OCI-LY3 (cell line): ENCODE results near the gene PAFAH1B2.

Experiments used
- H2AFZ ChIP-seq: fragments of 200-600, 300-600 bp; shearing (Covaris generic); 2 replicates; pipeline ENCODE4 v1.6.0; 2014; ENCODE audit warnings: antibody characterized with exemption, low read depth, low read length
- H3K27ac ChIP-seq: fragments of 200-600, 300-600 bp; sonication (generic); 2 replicates; pipeline ENCODE4 v1.5.1; 2014; ENCODE audit warnings: mild to moderate bottlenecking, low read length, moderate library complexity, mixed read lengths
- H3K27me3 ChIP-seq: fragments of 200-600, 300-600 bp; sonication (generic); 2 replicates; pipeline ENCODE4 v1.6.1; 2014; ENCODE audit warnings: low read depth, low read length, mixed read lengths
- H3K36me3 ChIP-seq: fragments of 200-600, 300-600 bp; sonication (generic); replicated peaks from 2 replicates; pipeline ENCODE3; 2014; ENCODE audit warnings: low read depth, low read length, mixed read lengths
- H3K4me1 ChIP-seq: fragments of 300-600, 200-600 bp; sonication (generic); 2 replicates; pipeline ENCODE4 v1.6.1; 2014; ENCODE audit warnings: low read length, mixed read lengths
- H3K4me2 ChIP-seq: fragments of 200-600, 300-600 bp; sonication (generic); 2 replicates; pipeline ENCODE4 v1.6.1; 2014; ENCODE audit warnings: low read length, mixed read lengths
- H3K4me3 ChIP-seq: fragments of 300-600, 200-600 bp; sonication (generic); 2 replicates; pipeline ENCODE4 v1.5.1; 2014; ENCODE audit warnings: antibody characterized with exemption, mild to moderate bottlenecking, low read length, moderate library complexity
- H3K79me2 ChIP-seq: fragments of 300-600, 200-600 bp; shearing (Covaris generic); 2 replicates; pipeline ENCODE4 v1.6.1; 2014; ENCODE audit warnings: mild to moderate bottlenecking, low read length, mixed read lengths
- H3K9ac ChIP-seq: fragments of 300-600, 200-600 bp; shearing (Covaris generic); 2 replicates; pipeline ENCODE4 v1.6.0; 2014; ENCODE audit warnings: mild to moderate bottlenecking, low read length, moderate library complexity
- H3K9me3 ChIP-seq: fragments of 200-600, 300-600 bp; shearing (Covaris generic); 2 replicates; pipeline ENCODE4 v1.6.1; 2014; ENCODE audit warnings: low read length, mixed read lengths; ENCODE audit not compliant: insufficient read depth
- H4K20me1 ChIP-seq: fragments of 200-600, 300-600 bp; sonication (generic); 2 replicates; pipeline ENCODE4 v1.6.1; 2016; ENCODE audit warnings: low read length, mixed read lengths; ENCODE audit not compliant: insufficient read depth
- EZH2phosphoT487 ChIP-seq: fragments of 200-600 bp; shearing (Covaris generic); IDR thresholded peaks from 2 replicates; pipeline ENCODE4 v1.6.1; 2018; ENCODE audit warnings: antibody characterized with exemption, mixed run types, low read depth
- TF ChIP-seq, protein P1 (sequence below): fragments of 200-600, 300-600 bp; sonication (generic); IDR thresholded peaks from 2 replicates; pipeline ENCODE4 v1.5.1; 2014; ENCODE audit warnings: antibody characterized with exemption, low read length, low read depth

Gene PAFAH1B2

DNA sequence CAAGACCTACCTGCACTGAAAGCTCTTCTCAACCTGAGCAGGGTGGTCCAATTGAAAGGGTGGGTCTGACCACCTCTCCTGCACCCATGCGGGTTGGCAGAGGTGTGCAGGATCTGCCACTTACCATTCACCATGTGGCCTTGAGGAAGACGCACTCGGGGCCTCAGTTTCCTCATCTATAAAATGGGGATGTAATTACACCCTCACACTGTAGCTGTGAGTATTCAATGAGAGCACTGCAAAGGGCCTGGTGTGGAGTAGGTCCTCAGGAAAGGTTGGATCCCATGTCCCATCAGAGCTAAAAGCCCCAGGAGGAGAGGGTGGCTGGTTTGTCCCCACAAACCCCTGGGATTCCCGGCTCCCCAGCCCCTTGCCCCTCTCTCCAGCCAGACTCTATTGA lies 54.5 kb downstream of the PAFAH1B2 start:
- Histone ChIP-seq H4K20me1 (no peaks in the 10 kb centered on the region), H3K4me2 (no peak overlapping the region), H3K27ac (no peak overlapping the region), H3K9me3 (no peaks in the 10 kb centered on the region), H3K4me3 (no peak overlapping the region), H3K9ac (no peak overlapping the region), H2AFZ (no peak overlapping the region), H3K4me1 (no peaks in the 10 kb centered on the region), H3K36me3 (peaks cover 3% of the 10 kb centered on the region), H3K79me2 (no peaks in the 10 kb centered on the region), H3K27me3 (no peaks in the 10 kb centered on the region)
- TF ChIP-seq, protein P1, sequence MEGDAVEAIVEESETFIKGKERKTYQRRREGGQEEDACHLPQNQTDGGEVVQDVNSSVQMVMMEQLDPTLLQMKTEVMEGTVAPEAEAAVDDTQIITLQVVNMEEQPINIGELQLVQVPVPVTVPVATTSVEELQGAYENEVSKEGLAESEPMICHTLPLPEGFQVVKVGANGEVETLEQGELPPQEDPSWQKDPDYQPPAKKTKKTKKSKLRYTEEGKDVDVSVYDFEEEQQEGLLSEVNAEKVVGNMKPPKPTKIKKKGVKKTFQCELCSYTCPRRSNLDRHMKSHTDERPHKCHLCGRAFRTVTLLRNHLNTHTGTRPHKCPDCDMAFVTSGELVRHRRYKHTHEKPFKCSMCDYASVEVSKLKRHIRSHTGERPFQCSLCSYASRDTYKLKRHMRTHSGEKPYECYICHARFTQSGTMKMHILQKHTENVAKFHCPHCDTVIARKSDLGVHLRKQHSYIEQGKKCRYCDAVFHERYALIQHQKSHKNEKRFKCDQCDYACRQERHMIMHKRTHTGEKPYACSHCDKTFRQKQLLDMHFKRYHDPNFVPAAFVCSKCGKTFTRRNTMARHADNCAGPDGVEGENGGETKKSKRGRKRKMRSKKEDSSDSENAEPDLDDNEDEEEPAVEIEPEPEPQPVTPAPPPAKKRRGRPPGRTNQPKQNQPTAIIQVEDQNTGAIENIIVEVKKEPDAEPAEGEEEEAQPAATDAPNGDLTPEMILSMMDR = no peak
- TF ChIP-seq EZH2phosphoT487 = no peak

DNA sequence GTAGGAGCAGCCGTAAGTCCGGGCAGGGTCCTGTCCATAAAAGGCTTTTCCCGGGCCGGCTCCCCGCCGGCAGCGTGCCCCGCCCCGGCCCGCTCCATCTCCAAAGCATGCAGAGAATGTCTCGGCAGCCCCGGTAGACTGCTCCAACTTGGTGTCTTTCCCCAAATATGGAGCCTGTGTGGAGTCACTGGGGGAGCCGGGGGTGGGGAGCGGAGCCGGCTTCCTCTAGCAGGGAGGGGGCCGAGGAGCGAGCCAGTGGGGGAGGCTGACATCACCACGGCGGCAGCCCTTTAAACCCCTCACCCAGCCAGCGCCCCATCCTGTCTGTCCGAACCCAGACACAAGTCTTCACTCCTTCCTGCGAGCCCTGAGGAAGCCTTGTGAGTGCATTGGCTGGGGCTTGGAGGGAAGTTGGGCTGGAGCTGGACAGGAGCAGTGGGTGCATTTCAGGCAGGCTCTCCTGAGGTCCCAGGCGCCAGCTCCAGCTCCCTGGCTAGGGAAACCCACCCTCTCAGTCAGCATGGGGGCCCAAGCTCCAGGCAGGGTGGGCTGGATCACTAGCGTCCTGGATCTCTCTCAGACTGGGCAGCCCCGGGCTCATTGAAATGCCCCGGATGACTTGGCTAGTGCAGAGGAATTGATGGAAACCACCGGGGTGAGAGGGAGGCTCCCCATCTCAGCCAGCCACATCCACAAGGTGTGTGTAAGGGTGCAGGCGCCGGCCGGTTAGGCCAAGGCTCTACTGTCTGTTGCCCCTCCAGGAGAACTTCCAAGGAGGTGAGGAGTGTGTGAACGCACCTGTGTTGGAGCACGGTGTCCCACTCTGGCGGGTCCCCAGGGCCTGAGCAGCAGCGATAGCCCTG lies 55.2 kb downstream of the PAFAH1B2 start, which contains the start of gene TAGLN:
Gene TAGLN, plus strand, starts transcription at position 318 of the 863 bp plus-strand sequence. CDS start 3,644 bp downstream, outside the sequence.
- Histone ChIP-seq H2AFZ (no peak within 1 kb of the TSS), H3K4me2 (no peak within 1 kb of the TSS), H3K27me3 (no peaks in the 10 kb centered on the region), H3K9me3 (no peaks in the 10 kb centered on the region), H3K36me3 (peaks cover 3% of the 10 kb centered on the region), H3K4me3 (no peak within 1 kb of the TSS), H3K27ac (no peak within 1 kb of the TSS), H3K79me2 (no peaks in the 10 kb centered on the region), H3K4me1 (no peaks in the 10 kb centered on the region), H4K20me1 (no peaks in the 10 kb centered on the region), H3K9ac (no peak within 1 kb of the TSS)
- no peak for TF ChIP-seq EZH2phosphoT487
- TF ChIP-seq, protein P1 = no peak

DNA sequence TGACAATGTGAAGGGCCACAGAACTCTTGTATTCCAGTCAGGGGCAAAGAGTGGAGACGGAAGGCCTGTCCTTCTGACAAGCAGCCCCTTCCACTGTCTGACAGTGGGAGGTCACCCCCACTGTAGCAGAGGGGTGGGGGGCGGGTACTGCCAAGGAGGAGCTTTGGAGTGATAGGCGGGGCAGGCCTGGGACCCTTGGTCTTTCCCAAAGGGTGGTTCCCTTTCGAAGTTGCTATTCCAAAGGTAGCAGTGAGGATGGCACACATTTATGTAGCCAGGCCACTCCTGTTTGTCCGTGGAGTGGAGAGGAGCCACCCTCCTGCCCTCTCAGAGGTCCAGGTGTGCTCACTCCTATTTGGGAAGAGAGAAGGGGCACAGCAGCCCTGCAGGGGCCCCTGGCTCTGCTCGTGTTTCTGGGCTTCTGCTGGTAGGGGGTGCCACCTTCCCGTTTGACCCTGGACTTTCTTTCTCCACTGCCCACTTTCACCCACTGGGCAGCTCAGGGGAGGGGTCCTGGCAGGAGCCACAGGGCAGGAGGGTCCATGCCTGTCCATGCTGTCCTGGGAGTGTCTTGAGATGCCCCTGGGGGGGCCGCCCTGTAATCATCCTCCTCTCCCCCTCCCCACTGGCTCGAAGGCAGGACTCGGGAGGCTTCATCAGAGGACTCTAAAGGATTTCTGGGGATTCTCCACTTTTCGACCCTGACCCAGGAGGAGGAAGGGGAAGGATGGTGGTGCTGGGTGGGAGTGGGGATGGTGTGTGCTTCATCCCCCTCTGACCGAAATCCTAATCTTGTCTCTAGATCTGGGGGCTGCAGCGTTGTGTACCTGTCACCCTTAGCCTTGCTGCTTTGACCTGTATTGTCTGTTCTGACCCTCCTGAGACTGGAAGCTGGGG lies 56.1 kb downstream of the PAFAH1B2 start:
- no peaks in the 10 kb centered on the region for H4K20me1 ChIP-seq
- H3K36me3 ChIP-seq = peaks cover 3% of the 10 kb centered on the region
- H3K9me3 ChIP-seq = no peaks in the 10 kb centered on the region
- H3K4me3 ChIP-seq = no peak overlapping the region
- no peak overlapping the region for H2AFZ ChIP-seq
- H3K27ac ChIP-seq = no peak overlapping the region
- no peak overlapping the region for H3K9ac ChIP-seq
- H3K4me2 ChIP-seq = no peak overlapping the region
- H3K27me3 ChIP-seq = no peaks in the 10 kb centered on the region
- no peaks in the 10 kb centered on the region for H3K4me1 ChIP-seq
- TF ChIP-seq EZH2phosphoT487 = no peak
- TF ChIP-seq, protein P1 = no peak
- H3K79me2 ChIP-seq = no peaks in the 10 kb centered on the region
